ENCODE measurements around the gene ARSI. TPM values are rescaled to one million over a fixed set of nuclear protein-coding genes. Genes with fewer than 3 reads are reported as not detected.

The ARSI gene
- total and polyA plus RNA-seq, 2 of the 13 experiments (the other 11 are each of a cell fraction or from before 2014, with no cell fraction given) = 4.2 to 33.9 TPM

DNA sequence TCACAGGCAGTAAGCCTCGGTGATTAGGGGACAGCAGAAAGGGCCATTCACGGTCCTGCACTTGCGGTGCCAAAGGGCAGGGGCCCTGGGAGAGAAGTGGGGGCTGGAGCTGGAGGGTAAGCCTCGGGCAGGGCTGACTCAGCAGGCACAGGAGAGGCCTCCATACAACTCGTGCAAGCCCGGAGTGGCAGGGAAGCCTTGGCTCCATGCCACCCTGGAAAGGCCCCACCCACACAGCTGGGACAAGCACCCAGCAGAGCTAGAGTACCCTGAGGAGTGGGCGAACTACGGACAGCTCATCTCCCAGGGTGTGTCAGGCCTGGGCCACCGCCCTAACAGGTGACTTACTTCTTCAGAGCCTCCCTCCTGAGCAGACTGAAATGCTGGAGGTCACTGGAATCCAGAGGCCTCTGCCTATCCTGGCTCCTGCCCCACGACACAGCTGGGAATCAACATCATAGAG, 7.5 kb downstream of the ARSI start (continued):
- TF ChIP-seq, protein P1, sequence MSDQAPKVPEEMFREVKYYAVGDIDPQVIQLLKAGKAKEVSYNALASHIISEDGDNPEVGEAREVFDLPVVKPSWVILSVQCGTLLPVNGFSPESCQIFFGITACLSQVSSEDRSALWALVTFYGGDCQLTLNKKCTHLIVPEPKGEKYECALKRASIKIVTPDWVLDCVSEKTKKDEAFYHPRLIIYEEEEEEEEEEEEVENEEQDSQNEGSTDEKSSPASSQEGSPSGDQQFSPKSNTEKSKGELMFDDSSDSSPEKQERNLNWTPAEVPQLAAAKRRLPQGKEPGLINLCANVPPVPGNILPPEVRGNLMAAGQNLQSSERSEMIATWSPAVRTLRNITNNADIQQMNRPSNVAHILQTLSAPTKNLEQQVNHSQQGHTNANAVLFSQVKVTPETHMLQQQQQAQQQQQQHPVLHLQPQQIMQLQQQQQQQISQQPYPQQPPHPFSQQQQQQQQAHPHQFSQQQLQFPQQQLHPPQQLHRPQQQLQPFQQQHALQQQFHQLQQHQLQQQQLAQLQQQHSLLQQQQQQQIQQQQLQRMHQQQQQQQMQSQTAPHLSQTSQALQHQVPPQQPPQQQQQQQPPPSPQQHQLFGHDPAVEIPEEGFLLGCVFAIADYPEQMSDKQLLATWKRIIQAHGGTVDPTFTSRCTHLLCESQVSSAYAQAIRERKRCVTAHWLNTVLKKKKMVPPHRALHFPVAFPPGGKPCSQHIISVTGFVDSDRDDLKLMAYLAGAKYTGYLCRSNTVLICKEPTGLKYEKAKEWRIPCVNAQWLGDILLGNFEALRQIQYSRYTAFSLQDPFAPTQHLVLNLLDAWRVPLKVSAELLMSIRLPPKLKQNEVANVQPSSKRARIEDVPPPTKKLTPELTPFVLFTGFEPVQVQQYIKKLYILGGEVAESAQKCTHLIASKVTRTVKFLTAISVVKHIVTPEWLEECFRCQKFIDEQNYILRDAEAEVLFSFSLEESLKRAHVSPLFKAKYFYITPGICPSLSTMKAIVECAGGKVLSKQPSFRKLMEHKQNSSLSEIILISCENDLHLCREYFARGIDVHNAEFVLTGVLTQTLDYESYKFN (CRISPR knock-in tag; conservative IDR thresholded peaks at IDR 0.05) = peak; percentile 59
- TF ChIP-seq, protein P2, sequence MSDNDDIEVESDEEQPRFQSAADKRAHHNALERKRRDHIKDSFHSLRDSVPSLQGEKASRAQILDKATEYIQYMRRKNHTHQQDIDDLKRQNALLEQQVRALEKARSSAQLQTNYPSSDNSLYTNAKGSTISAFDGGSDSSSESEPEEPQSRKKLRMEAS (IDR thresholded peaks at IDR 0.05) = peak; percentile 54; the same call in 1 of the 2 replicates
- TF ChIP-seq HNRNPL (IDR thresholded peaks at IDR 0.05; ENCODE audit: low read depth, low read length) (peak; percentile 96), ZBTB21 (CRISPR knock-in tag; IDR thresholded peaks at IDR 0.05) (no peak), THAP11 (CRISPR knock-in tag; IDR thresholded peaks at IDR 0.05) (0 out of 2 replicates have a peak, but pooled peaks have one; percentile 14), KDM2A (CRISPR knock-in tag; IDR thresholded peaks at IDR 0.05; ENCODE audit: borderline replicate concordance, low read depth) (peak; percentile 29; the same call in 1 of the 2 replicates), ZFX (CRISPR knock-in tag; IDR thresholded peaks at IDR 0.05; ENCODE audit: low read depth) (peak; percentile 81)
- TF ChIP-seq, protein P3, sequence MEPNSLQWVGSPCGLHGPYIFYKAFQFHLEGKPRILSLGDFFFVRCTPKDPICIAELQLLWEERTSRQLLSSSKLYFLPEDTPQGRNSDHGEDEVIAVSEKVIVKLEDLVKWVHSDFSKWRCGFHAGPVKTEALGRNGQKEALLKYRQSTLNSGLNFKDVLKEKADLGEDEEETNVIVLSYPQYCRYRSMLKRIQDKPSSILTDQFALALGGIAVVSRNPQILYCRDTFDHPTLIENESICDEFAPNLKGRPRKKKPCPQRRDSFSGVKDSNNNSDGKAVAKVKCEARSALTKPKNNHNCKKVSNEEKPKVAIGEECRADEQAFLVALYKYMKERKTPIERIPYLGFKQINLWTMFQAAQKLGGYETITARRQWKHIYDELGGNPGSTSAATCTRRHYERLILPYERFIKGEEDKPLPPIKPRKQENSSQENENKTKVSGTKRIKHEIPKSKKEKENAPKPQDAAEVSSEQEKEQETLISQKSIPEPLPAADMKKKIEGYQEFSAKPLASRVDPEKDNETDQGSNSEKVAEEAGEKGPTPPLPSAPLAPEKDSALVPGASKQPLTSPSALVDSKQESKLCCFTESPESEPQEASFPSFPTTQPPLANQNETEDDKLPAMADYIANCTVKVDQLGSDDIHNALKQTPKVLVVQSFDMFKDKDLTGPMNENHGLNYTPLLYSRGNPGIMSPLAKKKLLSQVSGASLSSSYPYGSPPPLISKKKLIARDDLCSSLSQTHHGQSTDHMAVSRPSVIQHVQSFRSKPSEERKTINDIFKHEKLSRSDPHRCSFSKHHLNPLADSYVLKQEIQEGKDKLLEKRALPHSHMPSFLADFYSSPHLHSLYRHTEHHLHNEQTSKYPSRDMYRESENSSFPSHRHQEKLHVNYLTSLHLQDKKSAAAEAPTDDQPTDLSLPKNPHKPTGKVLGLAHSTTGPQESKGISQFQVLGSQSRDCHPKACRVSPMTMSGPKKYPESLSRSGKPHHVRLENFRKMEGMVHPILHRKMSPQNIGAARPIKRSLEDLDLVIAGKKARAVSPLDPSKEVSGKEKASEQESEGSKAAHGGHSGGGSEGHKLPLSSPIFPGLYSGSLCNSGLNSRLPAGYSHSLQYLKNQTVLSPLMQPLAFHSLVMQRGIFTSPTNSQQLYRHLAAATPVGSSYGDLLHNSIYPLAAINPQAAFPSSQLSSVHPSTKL (CRISPR knock-in tag; IDR thresholded peaks at IDR 0.05) = 0 out of 2 replicates have a peak, but pooled peaks have one; percentile 17
